ENCODE data around the gene RHOF.

- TF ChIP-seq, protein P1, sequence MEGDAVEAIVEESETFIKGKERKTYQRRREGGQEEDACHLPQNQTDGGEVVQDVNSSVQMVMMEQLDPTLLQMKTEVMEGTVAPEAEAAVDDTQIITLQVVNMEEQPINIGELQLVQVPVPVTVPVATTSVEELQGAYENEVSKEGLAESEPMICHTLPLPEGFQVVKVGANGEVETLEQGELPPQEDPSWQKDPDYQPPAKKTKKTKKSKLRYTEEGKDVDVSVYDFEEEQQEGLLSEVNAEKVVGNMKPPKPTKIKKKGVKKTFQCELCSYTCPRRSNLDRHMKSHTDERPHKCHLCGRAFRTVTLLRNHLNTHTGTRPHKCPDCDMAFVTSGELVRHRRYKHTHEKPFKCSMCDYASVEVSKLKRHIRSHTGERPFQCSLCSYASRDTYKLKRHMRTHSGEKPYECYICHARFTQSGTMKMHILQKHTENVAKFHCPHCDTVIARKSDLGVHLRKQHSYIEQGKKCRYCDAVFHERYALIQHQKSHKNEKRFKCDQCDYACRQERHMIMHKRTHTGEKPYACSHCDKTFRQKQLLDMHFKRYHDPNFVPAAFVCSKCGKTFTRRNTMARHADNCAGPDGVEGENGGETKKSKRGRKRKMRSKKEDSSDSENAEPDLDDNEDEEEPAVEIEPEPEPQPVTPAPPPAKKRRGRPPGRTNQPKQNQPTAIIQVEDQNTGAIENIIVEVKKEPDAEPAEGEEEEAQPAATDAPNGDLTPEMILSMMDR (IDR thresholded peaks at IDR 0.05): no peak
- TF ChIP-seq ZFX (IDR thresholded peaks at IDR 0.05; ENCODE audit: borderline replicate concordance): no peak
Measured at GRCh38 chr12:121805171-121806008, 11.9 kb upstream of the RHOF start.

Measured in 22Rv1 (cell line).